Regular cardiac myocyte (primary cell): ENCODE data around the gene C1orf210. TPM values are rescaled to one million over a fixed set of nuclear protein-coding genes. Genes with fewer than 3 reads are reported as not detected.

Experiments used
- total RNA-seq: library from RNA; depleted of rRNA; stranded (reverse); fragments of >200 nt; gene quantifications from 2 replicates; pipeline ENCODE4 v1.2.3, GENCODE V29; 2014

The C1orf210 gene
- not detected in 2 replicates for total RNA-seq

DNA sequence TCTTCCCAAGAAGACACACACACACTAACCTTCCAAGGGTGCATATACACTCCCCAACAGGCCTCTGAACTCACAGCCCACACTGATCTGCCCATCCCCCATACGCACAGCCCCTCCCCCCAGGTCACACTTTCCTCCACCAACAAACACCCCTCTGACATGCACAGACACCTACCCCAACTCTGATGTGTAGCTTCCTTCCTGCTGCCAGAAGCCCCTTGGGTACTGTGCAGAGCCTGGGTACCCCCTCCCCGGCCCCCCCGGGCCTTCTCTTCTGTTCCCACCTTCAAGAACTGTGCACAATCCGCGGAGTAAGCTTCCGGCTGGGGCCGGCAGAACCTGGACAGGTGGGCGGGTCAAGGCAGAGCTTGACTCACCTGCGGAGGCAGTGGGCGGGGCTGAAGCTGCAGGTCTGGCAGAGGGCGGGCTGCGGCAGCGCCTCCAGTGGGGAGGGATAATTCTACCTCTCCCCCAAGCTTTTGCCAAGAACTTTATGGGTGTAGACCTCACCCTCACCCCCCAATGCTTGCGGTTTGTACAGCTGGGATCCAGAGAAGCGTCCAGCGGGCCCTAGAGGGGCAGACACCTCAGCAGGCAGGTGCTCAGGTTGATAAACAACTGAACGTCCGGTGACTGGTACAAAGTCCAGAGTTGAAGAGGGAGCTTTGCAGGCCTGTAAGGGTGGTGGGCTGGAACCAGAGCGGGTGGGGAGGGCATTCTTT lies at the start of gene C1orf210:
Gene C1orf210 (minus strand): TSS at position 313 of the 722 bp plus-strand sequence. CDS start 2,311 bp downstream, outside the sequence.

DNA sequence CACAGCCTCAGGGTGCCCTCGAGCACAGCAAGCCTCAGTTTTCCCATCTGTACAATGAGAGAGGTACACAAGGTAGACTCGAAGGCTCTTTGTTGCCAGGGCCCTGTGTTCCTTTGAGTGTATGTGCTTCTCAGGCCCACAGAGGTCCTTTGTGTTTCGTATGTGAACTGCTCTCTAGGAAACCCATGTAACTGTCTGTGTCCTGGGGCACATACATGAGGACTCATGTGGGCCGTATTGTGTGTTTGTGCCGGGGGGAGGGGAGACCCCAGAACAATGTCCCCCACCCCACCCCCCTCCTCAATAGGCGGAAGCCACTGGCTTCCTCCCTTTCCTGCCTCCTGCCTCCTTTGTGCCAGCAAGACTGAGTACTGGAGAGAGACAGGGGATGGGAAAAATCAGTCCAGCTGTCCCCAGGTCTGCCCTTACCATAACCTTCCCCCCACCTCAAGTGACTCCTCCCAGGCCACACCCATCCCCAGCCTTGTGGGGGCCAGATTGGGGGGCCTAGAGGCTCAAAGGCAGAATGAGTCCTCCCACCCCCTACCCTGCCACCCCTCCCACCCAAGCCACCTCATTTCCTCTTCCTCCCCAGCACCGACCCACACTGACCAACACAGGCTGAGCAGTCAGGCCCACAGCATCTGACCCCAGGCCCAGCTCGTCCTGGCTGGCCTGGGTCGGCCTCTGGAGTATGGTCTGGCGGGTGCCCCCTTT lies 15.2 kb upstream of the C1orf210 start, which contains the start of gene TIE1:
Gene TIE1 (plus strand): TSS at position 605 of the 717 bp plus-strand sequence. CDS start 90 bp downstream, at position 695.

DNA sequence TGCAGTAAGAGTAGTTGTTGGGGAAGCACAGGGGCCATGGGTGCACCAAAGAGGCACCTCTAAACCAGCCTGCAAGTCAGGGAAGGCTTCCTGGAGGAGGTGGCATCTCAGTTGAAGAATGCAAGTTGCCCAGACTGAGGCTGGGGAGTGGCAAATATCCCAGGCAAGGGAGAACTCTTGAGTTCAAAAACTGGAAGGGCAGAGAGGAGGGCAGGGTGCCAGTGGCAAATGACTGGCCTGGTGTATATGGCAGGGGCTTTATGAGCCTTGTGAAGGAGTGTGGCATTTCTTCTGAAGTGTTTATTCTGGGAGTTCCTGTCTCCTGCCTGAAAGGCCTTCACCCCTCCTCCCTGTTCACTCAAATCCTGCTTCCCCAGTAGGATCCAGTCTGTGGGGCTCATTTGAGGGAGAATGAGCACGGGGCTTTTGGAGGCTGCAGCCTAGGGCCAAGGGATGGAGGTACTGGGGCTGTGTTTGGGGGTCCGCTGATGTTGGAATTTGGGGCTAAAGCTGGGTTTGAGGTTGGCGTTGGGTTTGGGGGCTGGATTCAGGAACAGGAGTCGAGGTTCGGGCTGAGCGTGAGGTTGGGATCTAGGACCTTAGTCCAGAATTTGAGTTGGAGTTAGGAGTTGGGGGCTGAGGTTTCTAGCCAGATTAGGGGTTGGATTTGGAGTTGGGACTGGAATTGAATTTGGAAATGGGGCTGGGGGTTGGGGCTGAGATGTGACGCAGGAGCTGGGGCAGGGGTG lies 15.6 kb downstream of the C1orf210 start, which contains the start of gene TMEM125:
Gene TMEM125 (plus strand): TSS at position 357 of the 749 bp plus-strand sequence. CDS start 2,740 bp downstream, outside the sequence.

Other genes with a start within 250 kb of the C1orf210 start
- gene EBNA1BP2, start 113.3 kb downstream of the C1orf210 start, total RNA-seq = 59.5 and 210 TPM in 2 replicates
- 0.19 and 0.28 TPM in 2 replicates for gene CFAP57, start 113.3 kb downstream of the C1orf210 start, total RNA-seq
- gene TMEM125, start 15.6 kb downstream of the C1orf210 start, total RNA-seq = under 0.01 TPM in 1 of 2 replicates, not detected in the other
- 4.2 and 6.3 TPM in 2 replicates for gene TIE1, start 15.4 kb upstream of the C1orf210 start, total RNA-seq
- not detected in 2 replicates for gene MPL, start 52.2 kb upstream of the C1orf210 start, total RNA-seq
- gene CDC20, start 73.4 kb upstream of the C1orf210 start, total RNA-seq = 6.8 and 161 TPM in 2 replicates
- 30.2 and 69.6 TPM in 2 replicates for gene ELOVL1, start 82.4 kb upstream of the C1orf210 start, total RNA-seq
- 57.2 and 92.4 TPM in 2 replicates for gene MED8, start 104.2 kb upstream of the C1orf210 start, total RNA-seq
- gene SZT2, start 104.3 kb upstream of the C1orf210 start, total RNA-seq = 19.9 and 20.6 TPM in 2 replicates
- 45.1 and 92.4 TPM in 2 replicates for gene HYI, start 168.3 kb upstream of the C1orf210 start, total RNA-seq
- 66.5 and 131 TPM in 2 replicates for gene PTPRF, start 245.3 kb upstream of the C1orf210 start, total RNA-seq